ENCODE data around the gene ALDH3B1.

Gene ALDH3B1

GRCh38 chr11:68040101-68040956 is 30.2 kb downstream of the ALDH3B1 start:
- Histone ChIP-seq H3K4me3 (ENCODE audit: low read depth, low read length) (no peak overlapping the region), H3K27me3 (ENCODE audit: insufficient read depth, low read depth, severe bottlenecking) (no peaks in the 10 kb centered on the region), H3K36me3 (no peaks in the 10 kb centered on the region; the same call in 1 of the 2 replicates), H3K27ac (peak overlapping the region; percentile 79), H3K9me3 (ENCODE audit: severe bottlenecking) (no peaks in the 10 kb centered on the region)
- DNase-seq: peak; percentile 75
- TF ChIP-seq CTCF (IDR thresholded peaks at IDR 0.05; ENCODE audit: low read depth, low read length): no peak

- no peak for DNase-seq
- Histone ChIP-seq H3K27me3 (ENCODE audit: insufficient read depth, low read depth, severe bottlenecking) (no peaks in the 10 kb centered on the region), H3K9me3 (ENCODE audit: severe bottlenecking) (no peaks in the 10 kb centered on the region), H3K36me3 (no peaks in the 10 kb centered on the region), H3K27ac (peak overlapping the region; percentile 79), H3K4me3 (ENCODE audit: low read depth, low read length) (no peak overlapping the region)
- TF ChIP-seq CTCF (IDR thresholded peaks at IDR 0.05; ENCODE audit: low read depth, low read length): no peak
Observed at GRCh38 chr11:68040957-68041591, 30.9 kb downstream of the ALDH3B1 start.

GRCh38 chr11:68041617-68042218 is 31.6 kb downstream of the ALDH3B1 start:
- no peak overlapping the region for H3K4me3 ChIP-seq (ENCODE audit: low read depth, low read length)
- no peak for DNase-seq
- H3K27ac ChIP-seq: no peak overlapping the region; the same call in 1 of the 2 replicates
- H3K27me3 ChIP-seq (ENCODE audit: insufficient read depth, low read depth, severe bottlenecking): no peaks in the 10 kb centered on the region
- TF ChIP-seq CTCF (IDR thresholded peaks at IDR 0.05; ENCODE audit: low read depth, low read length): no peak
- no peaks in the 10 kb centered on the region for H3K36me3 ChIP-seq
- H3K9me3 ChIP-seq (ENCODE audit: severe bottlenecking): no peaks in the 10 kb centered on the region

GRCh38 chr11:68042219-68043028 is 32.3 kb downstream of the ALDH3B1 start:
- no peak overlapping the region for H3K27ac ChIP-seq
- H3K27me3 ChIP-seq (ENCODE audit: insufficient read depth, low read depth, severe bottlenecking): no peaks in the 10 kb centered on the region
- no peak for TF ChIP-seq CTCF (IDR thresholded peaks at IDR 0.05; ENCODE audit: low read depth, low read length)
- no peaks in the 10 kb centered on the region for H3K9me3 ChIP-seq (ENCODE audit: severe bottlenecking)
- no peaks in the 10 kb centered on the region for H3K36me3 ChIP-seq
- DNase-seq: no peak
- H3K4me3 ChIP-seq (ENCODE audit: low read depth, low read length): no peak overlapping the region

- Histone ChIP-seq H3K36me3 (no peaks in the 10 kb centered on the region), H3K27ac (peak overlapping the region; percentile 22), H3K27me3 (ENCODE audit: insufficient read depth, low read depth, severe bottlenecking) (no peaks in the 10 kb centered on the region), H3K4me3 (ENCODE audit: low read depth, low read length) (no peak overlapping the region), H3K9me3 (ENCODE audit: severe bottlenecking) (no peaks in the 10 kb centered on the region)
- no peak for DNase-seq
- TF ChIP-seq CTCF (IDR thresholded peaks at IDR 0.05; ENCODE audit: low read depth, low read length): no peak
Observed at GRCh38 chr11:68043029-68043348, 32.9 kb downstream of the ALDH3B1 start.
